GM21737 (cell line): ENCODE data around the gene ATP1B3.
"Not testable (repeated sequence)": the region's sequence is repeated elsewhere in the genome, so short reads cannot be mapped to it uniquely, and the experiment has no call there.

ENCODE experiments used
- ATAC-seq: cut with Tn5 transposase; IDR thresholded peaks from one replicate; pipeline ENCODE4 v1.9.1; 2021; ENCODE audit warnings: mild to moderate bottlenecking, moderate library complexity; ENCODE audit not compliant: unreplicated experiment

The ATP1B3 gene

GRCh38 chr3:141876381-141876890, at the start of gene ATP1B3:
TSS of gene ATP1B3 (plus strand) at chr3:141876643. CDS start at chr3:141876802, 159 bp downstream.
- ATAC-seq, result peak; percentile 76

GRCh38 chr3:141828487-141828886, 48.0 kb upstream of the ATP1B3 start:
- no peak for ATAC-seq

DNA sequence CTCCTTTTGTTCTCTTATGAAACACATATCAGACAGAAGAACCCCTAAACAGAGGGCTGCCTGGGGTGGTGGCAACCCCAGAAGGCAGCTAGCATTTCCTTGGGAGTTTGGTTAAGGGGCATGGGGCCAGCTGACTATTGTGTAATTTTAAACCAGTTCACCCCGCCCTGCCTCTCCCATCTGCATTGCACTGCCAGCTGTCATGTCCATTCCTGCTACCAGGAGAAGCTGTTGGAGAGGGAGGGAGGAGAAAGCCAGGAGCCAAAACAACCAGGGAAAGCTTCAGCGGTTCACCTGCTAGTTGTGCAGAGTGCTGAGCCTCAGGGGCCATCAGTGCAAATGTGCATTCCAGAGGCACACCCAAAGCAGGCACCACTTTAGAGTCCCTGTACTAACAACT, 47.6 kb upstream of the ATP1B3 start:
- ATAC-seq, result no peak

- ATAC-seq, result no peak
These were observed 45.9 kb upstream of the ATP1B3 start for GRCh38 chr3:141830508-141830907.

GRCh38 chr3:141834292-141834691, 42.2 kb upstream of the ATP1B3 start:
- no peak for ATAC-seq

DNA sequence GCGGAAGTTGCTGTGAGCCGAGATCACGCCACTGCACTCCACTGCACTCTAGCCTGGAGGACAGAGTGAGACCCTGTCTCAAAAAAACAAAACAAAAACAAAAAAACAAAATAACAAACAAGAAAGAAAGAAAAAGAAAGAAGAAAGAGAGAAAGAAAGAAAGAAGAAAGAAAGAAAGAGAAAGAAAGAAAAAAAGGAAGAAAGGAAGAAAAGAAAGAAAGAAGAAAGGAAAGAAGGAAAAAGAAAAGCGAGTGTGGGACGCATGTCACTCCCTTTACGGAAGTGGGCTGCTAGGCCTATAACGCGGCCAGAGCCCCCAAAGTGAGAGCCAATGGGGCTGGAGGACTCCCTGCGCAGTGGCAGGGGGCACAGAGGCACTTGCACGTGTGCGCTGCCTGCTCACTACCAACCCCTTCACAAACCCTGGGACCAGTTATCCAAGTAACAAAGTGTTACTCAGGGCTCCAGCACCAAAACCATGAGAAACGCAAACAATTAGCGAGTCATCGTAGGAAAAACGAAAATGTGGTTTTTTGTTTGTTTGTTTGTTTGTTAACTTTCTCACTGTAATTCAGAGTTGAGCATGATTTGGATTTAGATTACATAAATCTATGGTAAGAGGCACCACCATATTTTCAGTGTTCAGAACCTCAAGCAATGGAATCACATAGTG, 40.8 kb upstream of the ATP1B3 start:
- no peak for ATAC-seq

- ATAC-seq, result no peak
These were observed 37.1 kb upstream of the ATP1B3 start for GRCh38 chr3:141839389-141839788.

- no peak for ATAC-seq
These were observed 35.5 kb upstream of the ATP1B3 start for GRCh38 chr3:141840737-141841544.

GRCh38 chr3:141844108-141844507, 32.3 kb upstream of the ATP1B3 start:
- no peak for ATAC-seq

DNA sequence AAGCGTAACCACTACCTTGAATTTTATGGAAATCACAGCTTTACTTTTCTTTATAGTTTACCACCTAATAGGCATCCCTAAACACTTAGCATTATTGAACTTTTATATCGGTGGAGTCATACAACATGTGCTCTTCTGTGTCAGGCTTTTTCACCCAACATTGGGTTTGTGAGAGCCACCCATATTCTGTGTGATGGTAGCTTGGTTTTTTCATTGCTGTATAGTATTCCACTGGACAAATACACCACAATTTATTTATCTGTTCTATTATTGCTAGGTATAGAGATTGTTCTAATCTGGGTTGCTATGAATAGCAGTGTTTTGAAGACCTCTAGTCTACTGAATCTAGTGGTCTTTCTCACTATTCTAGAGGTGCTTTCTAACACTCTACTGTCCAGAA, 31.6 kb upstream of the ATP1B3 start:
- ATAC-seq, result no peak

DNA sequence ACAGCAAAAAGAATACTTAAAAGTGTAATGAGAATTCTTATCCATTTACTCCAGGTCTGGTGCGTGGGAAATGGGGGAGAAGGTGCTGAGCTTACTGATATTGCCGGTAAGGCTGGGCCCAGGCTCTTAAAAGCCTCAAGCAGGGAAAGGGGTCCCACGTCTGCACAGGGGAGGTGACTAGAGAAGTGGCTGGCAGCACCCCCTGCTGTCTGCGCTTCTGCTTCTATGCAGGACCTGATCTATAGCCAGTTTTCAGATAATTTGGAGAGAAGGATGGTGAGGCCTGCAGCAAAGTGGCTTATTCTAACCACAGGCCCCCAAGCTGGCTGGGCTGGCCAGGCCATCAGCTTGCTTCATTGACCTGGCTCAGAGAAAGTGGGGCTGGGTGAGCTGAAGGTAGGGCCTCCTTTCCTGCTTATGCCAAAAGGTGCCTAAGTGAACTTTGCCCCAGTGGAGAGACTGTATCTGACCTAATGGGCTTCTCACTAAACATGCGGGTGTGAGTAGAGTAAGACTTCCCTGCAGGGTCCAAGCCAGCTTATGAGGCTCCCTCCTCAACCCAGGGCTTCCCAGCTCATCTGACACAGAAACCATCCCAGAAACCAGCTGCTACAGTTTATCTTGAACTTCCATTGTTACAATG, 30.9 kb upstream of the ATP1B3 start:
- no peak for ATAC-seq

DNA sequence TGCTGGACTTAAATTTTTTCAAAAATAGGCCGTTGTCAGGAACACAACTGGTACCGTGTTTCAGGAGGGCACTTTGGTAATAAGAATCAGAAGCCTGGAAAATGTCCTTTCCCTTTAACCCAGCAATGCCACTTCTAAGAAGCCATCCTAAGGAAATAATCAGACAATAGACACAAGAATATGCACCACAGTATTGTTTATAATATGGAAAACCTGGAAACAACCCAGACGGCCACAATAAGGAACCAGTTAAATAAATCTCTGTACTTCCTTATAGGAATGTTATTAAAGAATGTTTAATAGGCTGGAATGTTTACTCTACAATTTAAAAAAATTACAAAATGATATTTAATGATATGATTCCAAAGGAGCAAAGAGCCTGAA, 30.4 kb upstream of the ATP1B3 start:
- no peak for ATAC-seq

DNA sequence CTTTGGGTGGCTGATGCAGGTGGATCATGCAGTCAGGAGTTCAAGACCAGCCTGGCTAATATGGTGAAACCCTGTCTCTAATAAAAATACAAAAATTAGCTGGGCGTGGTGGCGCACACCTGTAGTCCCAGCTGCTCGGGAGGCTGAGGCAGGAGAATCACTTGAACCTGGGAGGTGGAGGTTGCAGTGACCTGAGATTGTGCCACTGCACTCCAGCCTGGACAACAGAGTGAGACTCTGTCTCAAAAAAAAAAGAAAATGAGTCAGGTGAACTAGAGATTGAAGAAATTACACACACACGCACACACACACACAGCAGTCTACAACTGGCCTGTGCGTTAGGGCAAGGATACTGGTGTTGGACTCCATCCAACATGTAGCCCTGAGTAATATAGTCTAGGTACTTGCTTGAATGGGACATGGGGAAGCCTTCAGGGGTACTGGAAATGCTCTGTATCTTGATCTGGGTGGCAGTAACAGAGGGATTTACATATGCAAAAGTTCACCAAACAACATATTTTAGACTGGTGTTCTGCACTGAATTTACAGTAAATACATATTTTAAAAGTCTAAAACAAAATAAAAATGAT, 28.2 kb upstream of the ATP1B3 start:
- ATAC-seq, result not testable (repeated sequence)

DNA sequence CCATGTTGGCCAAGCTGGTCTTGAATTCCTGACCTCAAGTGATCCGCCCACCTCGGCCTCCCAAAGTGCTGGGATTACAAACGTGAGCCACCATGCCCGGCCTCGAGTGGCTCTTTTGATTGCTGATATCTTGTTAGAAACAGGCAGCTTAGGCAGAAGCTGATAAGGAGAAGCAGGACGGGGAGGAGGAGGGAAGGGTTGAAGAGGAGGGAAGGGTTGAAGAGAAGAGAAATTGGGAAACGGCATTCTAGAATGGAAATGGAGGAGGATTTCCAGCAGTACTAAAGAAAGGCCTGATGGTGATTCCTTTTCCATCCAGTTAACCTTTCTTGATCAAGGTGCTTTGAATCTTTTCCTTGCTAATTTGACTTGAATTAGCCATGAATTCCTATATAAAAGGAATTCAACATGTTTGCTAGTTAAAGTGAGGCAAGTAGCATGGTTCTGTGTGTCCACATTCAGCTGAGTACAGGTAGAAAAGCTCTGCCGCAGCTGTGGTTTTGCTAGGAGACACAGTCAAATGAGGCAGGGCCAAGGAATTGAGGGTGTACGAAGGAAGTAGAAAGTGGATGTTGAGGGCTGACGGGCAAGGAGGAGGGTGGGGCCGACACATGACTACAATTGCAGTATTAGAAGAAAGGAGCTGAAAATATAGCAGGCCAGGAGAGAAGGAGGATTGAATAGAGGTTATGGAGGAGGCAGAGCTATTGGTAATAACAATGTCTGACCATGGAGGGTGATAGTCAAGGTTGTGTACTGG, 27.2 kb upstream of the ATP1B3 start:
- ATAC-seq, result no peak

GRCh38 chr3:141851411-141851810, 25.0 kb upstream of the ATP1B3 start:
- ATAC-seq, result no peak

DNA sequence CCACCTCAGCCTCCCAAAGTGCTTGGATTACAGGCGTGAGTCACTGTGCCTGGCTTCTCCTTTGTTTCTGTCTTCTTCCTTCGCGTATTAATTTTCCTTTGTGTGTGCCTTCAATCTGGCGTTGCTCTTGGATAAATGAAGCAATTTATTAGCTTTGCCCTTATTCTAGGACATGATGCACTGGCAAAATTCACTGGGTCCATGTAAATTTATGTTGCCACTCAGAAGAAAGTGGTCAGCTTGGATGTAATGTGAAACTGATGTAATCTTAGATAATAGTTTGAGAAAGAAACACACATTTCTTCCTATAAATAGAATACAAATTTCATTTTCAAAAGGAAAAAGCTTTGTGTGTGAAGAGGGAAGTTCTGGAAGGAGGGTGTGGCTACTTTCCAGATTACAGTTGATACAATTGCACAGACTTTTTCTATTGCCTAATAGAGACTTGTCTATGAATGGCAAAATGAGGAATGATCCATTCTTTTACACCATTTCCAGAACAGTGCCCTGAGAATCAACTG, 23.3 kb upstream of the ATP1B3 start:
- no peak for ATAC-seq

- no peak for ATAC-seq
These were observed 22.7 kb upstream of the ATP1B3 start for GRCh38 chr3:141853629-141854168.

DNA sequence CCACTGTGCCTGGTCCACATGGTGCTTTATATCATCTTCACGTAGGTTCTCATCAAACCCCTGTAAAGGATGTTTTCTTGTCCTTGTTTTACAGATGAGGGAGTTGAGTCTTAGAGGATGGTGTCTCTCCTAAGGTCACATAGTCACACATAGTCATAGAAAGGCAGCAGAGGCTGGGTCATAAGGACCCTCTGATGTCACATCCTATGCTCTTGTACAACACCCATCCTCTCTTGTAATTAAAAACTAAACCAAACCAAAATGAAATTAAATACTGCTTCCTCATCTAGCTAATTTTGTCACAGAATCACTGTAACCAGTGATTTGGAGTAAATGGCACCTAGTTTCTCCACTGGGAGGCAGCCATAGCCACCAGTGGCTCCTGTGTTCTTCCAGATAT, 21.8 kb upstream of the ATP1B3 start:
- no peak for ATAC-seq

DNA sequence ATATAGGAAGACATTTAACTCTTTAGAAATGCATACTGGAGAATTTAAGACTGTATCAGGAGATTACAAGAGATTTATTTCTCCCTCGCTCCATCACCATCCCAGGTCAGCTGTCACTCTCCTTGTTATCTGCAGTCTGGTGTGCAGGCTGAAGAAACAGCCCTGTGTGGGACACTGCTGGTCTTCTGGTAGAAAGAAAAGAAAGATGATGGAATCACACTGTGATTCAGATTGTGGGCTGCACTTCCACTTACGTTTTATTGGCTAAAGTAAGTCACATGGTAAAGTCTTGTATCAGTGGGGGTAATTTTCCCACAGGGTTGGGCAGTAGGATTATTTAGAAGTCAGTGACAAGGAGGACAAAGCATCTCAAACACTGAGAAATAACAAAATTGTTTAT, 18.1 kb upstream of the ATP1B3 start:
- ATAC-seq, result no peak

DNA sequence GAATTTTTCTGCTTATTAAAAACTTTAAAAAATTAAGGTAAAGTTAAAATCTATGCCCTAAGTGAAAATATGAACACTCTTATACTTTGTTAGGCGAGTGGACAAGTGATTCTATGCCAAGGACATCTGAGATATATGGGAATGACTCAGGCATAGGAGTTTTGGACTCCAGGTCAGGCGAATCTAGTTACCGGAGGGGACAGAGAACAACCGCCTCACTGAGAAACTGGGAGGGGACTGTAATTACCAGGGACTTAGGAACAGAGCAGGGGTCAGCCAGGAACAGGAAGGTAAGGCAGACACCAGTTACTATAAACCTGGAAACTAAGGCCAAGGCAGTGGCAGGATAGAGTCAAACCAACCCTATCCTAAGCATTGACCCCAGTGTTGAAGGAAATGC, 16.8 kb upstream of the ATP1B3 start:
- ATAC-seq, result no peak
